ENCODE measurements around the gene ADAMTSL1.

DNA sequence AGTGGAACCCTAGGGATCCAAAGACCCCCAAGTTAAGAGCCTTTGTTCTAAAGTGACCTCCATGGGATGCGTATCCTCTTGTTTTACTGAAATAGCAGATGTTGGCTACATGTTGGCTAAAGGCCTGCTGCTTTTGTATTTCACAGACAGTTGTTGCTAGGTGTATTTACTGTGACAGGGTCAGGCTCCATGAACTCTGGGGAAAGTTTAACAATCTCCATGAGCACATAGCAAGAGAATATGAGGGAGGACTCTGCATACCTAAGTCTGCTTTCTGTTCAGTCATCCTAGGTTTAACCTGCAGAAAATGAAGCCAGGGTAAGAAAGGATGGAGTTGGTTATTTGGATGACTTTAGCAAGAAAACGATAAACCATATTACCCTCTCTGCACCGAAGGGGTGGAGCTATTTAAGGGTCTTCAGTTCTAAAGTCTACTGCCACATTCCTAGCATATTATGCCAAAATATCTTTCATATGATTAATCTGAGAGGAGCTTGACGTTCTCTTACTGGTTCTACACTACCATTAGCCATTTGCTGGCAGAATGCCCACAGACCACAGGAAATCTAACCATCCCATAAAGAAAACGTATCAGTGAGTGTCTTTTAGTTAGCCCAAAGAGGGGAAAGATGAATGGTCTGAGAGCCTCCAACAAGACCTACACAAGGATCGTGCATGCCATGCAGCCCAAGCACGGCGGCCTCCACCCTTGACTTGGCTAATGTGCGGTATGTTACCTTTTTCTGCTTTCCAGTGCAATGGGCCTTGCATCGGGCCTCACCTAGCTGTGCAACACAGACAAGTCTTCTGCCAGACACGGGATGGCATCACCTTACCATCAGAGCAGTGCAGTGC lies 431.3 kb downstream of the ADAMTSL1 start:
- TF ChIP-seq POLR2AphosphoS5 (IDR thresholded peaks at IDR 0.05) (no peak), EP300 (IDR thresholded peaks at IDR 0.05) (no peak), POLR2A (IDR thresholded peaks at IDR 0.05) (no peak)
- TF ChIP-seq, protein P1, sequence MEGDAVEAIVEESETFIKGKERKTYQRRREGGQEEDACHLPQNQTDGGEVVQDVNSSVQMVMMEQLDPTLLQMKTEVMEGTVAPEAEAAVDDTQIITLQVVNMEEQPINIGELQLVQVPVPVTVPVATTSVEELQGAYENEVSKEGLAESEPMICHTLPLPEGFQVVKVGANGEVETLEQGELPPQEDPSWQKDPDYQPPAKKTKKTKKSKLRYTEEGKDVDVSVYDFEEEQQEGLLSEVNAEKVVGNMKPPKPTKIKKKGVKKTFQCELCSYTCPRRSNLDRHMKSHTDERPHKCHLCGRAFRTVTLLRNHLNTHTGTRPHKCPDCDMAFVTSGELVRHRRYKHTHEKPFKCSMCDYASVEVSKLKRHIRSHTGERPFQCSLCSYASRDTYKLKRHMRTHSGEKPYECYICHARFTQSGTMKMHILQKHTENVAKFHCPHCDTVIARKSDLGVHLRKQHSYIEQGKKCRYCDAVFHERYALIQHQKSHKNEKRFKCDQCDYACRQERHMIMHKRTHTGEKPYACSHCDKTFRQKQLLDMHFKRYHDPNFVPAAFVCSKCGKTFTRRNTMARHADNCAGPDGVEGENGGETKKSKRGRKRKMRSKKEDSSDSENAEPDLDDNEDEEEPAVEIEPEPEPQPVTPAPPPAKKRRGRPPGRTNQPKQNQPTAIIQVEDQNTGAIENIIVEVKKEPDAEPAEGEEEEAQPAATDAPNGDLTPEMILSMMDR (IDR thresholded peaks at IDR 0.05): no peak

All from suprapubic skin (tissue), 4 donors.